K562 (cell line): ENCODE data around the gene USP2. TPM values are rescaled to one million over a fixed set of nuclear protein-coding genes. Genes with fewer than 3 reads are reported as not detected.

Source experiments
- ATAC-seq: fragments of 200-7000 bp; cut with Tn5 transposase; 3 replicates; pipeline ENCODE4 v1.9.1; 2020; ENCODE audit warnings: moderate library complexity
- BruUV-seq: library from RNA; stranded (reverse); fragments of 400-500 nt; replicated peaks from 2 replicates; lab custom pipeline; 2021; lab: Mats Ljungman, UMichigan
- CTCF ChIA-PET: fragments of 300-600 bp; formaldehyde crosslinking; extraction: SDS; loops from one replicate; lab custom pipeline; 2021; ENCODE audit warnings: low intra/inter-chr PET ratio; lab: Yijun Ruan, JAX
- POLR2A ChIA-PET: fragments of 300-600, 350-650 bp; sonication (Branson Sonifier 250); formaldehyde crosslinking; extraction: SDS; loops from one replicate; lab custom pipeline; 2021; ENCODE audit warnings: antibody characterized with exemption, inconsistent platforms; lab: Yijun Ruan, JAX
- DNase-seq, 4 experiments: peaks; one replicate each; pipeline versions ENCODE4 v3.0.0 to v3.0.0-alpha.2; 2011 to 2018; ENCODE audit warnings: low spot score in 3 of 4, mixed read lengths in 3 of 4; ENCODE audit errors: extremely low read depth in 1 of 4
- FAIRE-seq: peaks from 2 replicates; lab custom pipeline; 2011; peaks lifted over from hg19 to GRCh38; lab: Jason Lieb, UNC
- H2AFZ ChIP-seq: 2 replicates; pipeline ENCODE4 v1.6.0; 2011; ENCODE audit warnings: low read depth, low read length, control low read depth, inconsistent platforms
- H3K27ac ChIP-seq: fragments of 200-600 bp; 3 replicates; pipeline ENCODE4 v1.8.0; 2011; ENCODE audit warnings: low read depth, mild to moderate bottlenecking, control low read depth, inconsistent platforms, low read length, moderate library complexity, mixed read lengths; ENCODE audit errors: extremely low read depth
- H3K27me3 ChIP-seq, 2 experiments: fragments of 300-600 bp in 1 of 2; 2 replicates in 1 of 2; 3 replicates in 1 of 2; pipeline versions ENCODE4 v1.6.0 to v1.8.0; 2011; ENCODE audit warnings: inconsistent platforms in 2 of 2, low read length in 2 of 2, mild to moderate bottlenecking in 1 of 2, mixed read lengths in 1 of 2, moderate library complexity in 1 of 2; ENCODE audit not compliant: control insufficient read depth in 2 of 2, insufficient read depth in 2 of 2
- H3K36me3 ChIP-seq: fragments of 300-600 bp; 3 replicates; pipeline ENCODE4 v1.8.0; 2011; ENCODE audit warnings: mild to moderate bottlenecking, low read length, inconsistent platforms; ENCODE audit not compliant: control insufficient read depth, insufficient read depth
- H3K4me1 ChIP-seq, 2 experiments: fragments of 200-600 bp in 1 of 2; replicated peaks in 1 of 2; 2 replicates in 1 of 2; 3 replicates in 1 of 2; pipeline versions ENCODE4 v1.5.1 to v1.8.0; 2011; ENCODE audit warnings: inconsistent platforms in 2 of 2, low read length in 2 of 2, mild to moderate bottlenecking in 1 of 2, mixed read lengths in 1 of 2, moderate library complexity in 1 of 2; ENCODE audit not compliant: control insufficient read depth in 2 of 2, insufficient read depth in 2 of 2
- H3K4me2 ChIP-seq: 2 replicates; pipeline ENCODE4 v1.6.1; 2011; ENCODE audit warnings: low read length, control low read depth, inconsistent platforms, mixed read lengths; ENCODE audit not compliant: insufficient read depth
- H3K4me3 ChIP-seq: fragments of 200-600 bp; sonication (generic), shearing (Covaris generic); 2 replicates; pipeline ENCODE4 v1.5.1; 2016; ENCODE audit warnings: control low read depth, inconsistent platforms
- H3K79me2 ChIP-seq: fragments of 200-600 bp; 3 replicates; pipeline ENCODE4 v1.8.0; 2011; ENCODE audit warnings: low read length, inconsistent platforms; ENCODE audit not compliant: control insufficient read depth, insufficient read depth
- H3K9ac ChIP-seq, 2 experiments: 2 replicates each; pipeline versions ENCODE4 v1.6.0 to v1.6.1; 2011; ENCODE audit warnings: low read depth in 2 of 2, low read length in 2 of 2, control low read depth in 1 of 2, inconsistent platforms in 1 of 2, mild to moderate bottlenecking in 1 of 2, mixed read lengths in 1 of 2; ENCODE audit not compliant: insufficient read depth in 1 of 2
- H3K9me1 ChIP-seq: one replicate; pipeline ENCODE4 v1.6.0; 2011; ENCODE audit warnings: inconsistent platforms, mild to moderate bottlenecking, low read length, moderate library complexity; ENCODE audit not compliant: control insufficient read depth, insufficient read depth
- H3K9me3 ChIP-seq: replicated peaks from 2 replicates; pipeline ENCODE4 v1.5.1; 2011; ENCODE audit warnings: low read depth, low read length, inconsistent platforms; ENCODE audit not compliant: control insufficient read depth, insufficient read depth
- H4K20me1 ChIP-seq: replicated peaks from 2 replicates; pipeline ENCODE4 v1.6.1; 2011; ENCODE audit warnings: low read length, inconsistent platforms, mixed read lengths; ENCODE audit not compliant: control insufficient read depth, insufficient read depth
- ARNT ChIP-seq, 2 experiments: fragments of 450-650 bp; IDR thresholded peaks; 2 replicates each; pipeline ENCODE4 v1.6.1; 2016; ENCODE audit warnings: mild to moderate bottlenecking in 1 of 2
- ATF3 ChIP-seq, 2 experiments: fragments of 450-650 bp in 1 of 2; sonication (generic) in 1 of 2; formaldehyde crosslinking in 1 of 2; IDR thresholded peaks in 1 of 2; conservative IDR thresholded peaks in 1 of 2; 2 replicates each; pipeline versions ENCODE4 v1.6.1 to v1.8.1; 2016 to 2023; ENCODE audit warnings: mild to moderate bottlenecking in 2 of 2, moderate library complexity in 2 of 2, inconsistent platforms in 1 of 2, missing genetic modification reagents in 1 of 2
- E4F1 ChIP-seq: fragments of 250-450 bp; sonication (Bioruptor Pico); IDR thresholded peaks from 2 replicates; pipeline ENCODE4 v1.5.0; 2021; ENCODE audit warnings: mild to moderate bottlenecking, borderline replicate concordance
- SFPQ ChIP-seq: fragments of 200-400 bp; formaldehyde crosslinking; IDR thresholded peaks from 2 replicates; pipeline ENCODE4 v1.6.1; 2017; ENCODE audit warnings: mild to moderate bottlenecking, low read depth, low read length, moderate library complexity
- ZC3H11A ChIP-seq: IDR thresholded peaks from 2 replicates; pipeline ENCODE4 v1.6.1; 2012; ENCODE audit warnings: low read depth, low read length, improper control_type of control experiment
- ZC3H4 ChIP-seq: sonication (generic); formaldehyde crosslinking; IDR thresholded peaks from 2 replicates; pipeline ENCODE4 v1.9.0; 2021; ENCODE audit warnings: missing genetic modification reagents, borderline replicate concordance
- ZNF551 ChIP-seq: fragments of 250-450 bp; sonication (Bioruptor Pico); IDR thresholded peaks from 2 replicates; pipeline ENCODE4 v1.5.0; 2021; ENCODE audit warnings: mild to moderate bottlenecking, moderate library complexity
- ZNF766 ChIP-seq: fragments of 200-800 bp; sonication (Bioruptor generic); conservative IDR thresholded peaks from 2 replicates; pipeline ENCODE4 v1.6.1; 2016; ENCODE audit warnings: missing genetic modification characterization, missing compliant biosample characterization
- WGBS: fragments of 100-300 bp; shearing (Covaris generic); methylation state at CpG from one replicate; pipeline ENCODE4 v1.1.6; 2016; ENCODE audit warnings: low coverage, mixed read lengths; ENCODE audit not compliant: insufficient coverage; ENCODE audit errors: missing lambda C conversion rate; 5-methylcytosine and 5-hydroxymethylcytosine counted together
- in situ Hi-C: fragments of 300-500 bp; cut with MboI; formaldehyde crosslinking; loops from 4 replicates; pipeline ENCODE4 v1.15.0; 2018; ENCODE audit warnings: inconsistent platforms, mixed read lengths
- intact Hi-C: fragments of 100-400 bp; cut with micrococcal nuclease; formaldehyde crosslinking; loops from 2 replicates; pipeline ENCODE4 v1.14.2; 2022
- polyA plus RNA-seq, 8 experiments: library from polyadenylated mRNA; depleted of rRNA in 4 of 8; stranded (reverse) in 5 of 8; unstranded in 3 of 8; fragments of >200 nt; fragmentation: Nextera tagmentation in 2 of 8; fragmentation: Illumina TruSeq in 1 of 8; extraction: Ambion mirVana in 2 of 8; extraction: Trizol in 1 of 8; gene quantifications; 2 replicates each; pipeline versions ENCODE4 v1.2.1 to v1.2.3, GENCODE V29; 2011 to 2014; ENCODE audit warnings: inconsistent platforms in 1 of 8, missing spikeins in 1 of 8
- total RNA-seq, 7 experiments: library from RNA; depleted of rRNA in 6 of 7; stranded (reverse); fragments of >200 nt in 6 of 7; fragmentation: Illumina TruSeq in 2 of 7; extraction: Trizol in 2 of 7; gene quantifications; 2 replicates each; pipeline versions ENCODE4 v1.2.1 to v1.2.3, GENCODE V29; 2011 to 2021; ENCODE audit warnings: low replicate concordance in 1 of 7

USP2 gene
- total and polyA plus RNA-seq, 9 of the 15 experiments (the other 6 are each of a cell fraction or from before 2014, with no cell fraction given): 2.8 to 16.9 (median 3.9) TPM

- TF ChIP-seq ZNF766 (CRISPR knock-in tag): no peak
- TF ChIP-seq ZC3H11A: no peak
- TF ChIP-seq ARNT (IDR thresholded peaks at IDR 0.05): no peak
- TF ChIP-seq ATF3 (IDR thresholded peaks at IDR 0.05): no peak
- no peak for TF ChIP-seq ATF3 (CRISPR knock-in tag; conservative IDR thresholded peaks at IDR 0.05)
- no peak for TF ChIP-seq SFPQ
- no peak for TF ChIP-seq E4F1 (CRISPR knock-in tag)
- TF ChIP-seq ZC3H4 (CRISPR knock-in tag): no peak
- no peak for TF ChIP-seq ZNF551 (CRISPR knock-in tag)
- in situ Hi-C loops: loop anchor here (5.0 kb wide), 1 partner anchor 117 kb away; no protein-coding TSS in a partner anchor
- H3K27me3 ChIP-seq: no peaks in the 10 kb centered on the region
- H3K27ac ChIP-seq: no peak overlapping the region
- H4K20me1 ChIP-seq: no peaks in the 10 kb centered on the region
- ATAC-seq: no peak
- H3K9ac ChIP-seq: no peak overlapping the region
- H3K4me2 ChIP-seq: no peak overlapping the region
- no peak overlapping the region for H3K4me3 ChIP-seq
- BruUV-seq: no TSS peak
- no peak overlapping the region for H2AFZ ChIP-seq
- POLR2A ChIA-PET: interaction anchor here (1.2 kb wide), 1 partner anchor 18 kb away, joined by 9 read pairs; no protein-coding TSS in a partner anchor
- DNase-seq: no peak
- peaks cover 4 to 11% of the 10 kb centered on the region in 2 experiments; a peak in 4 of 5 replicates for H3K4me1 ChIP-seq
- H3K9me3 ChIP-seq: no peaks in the 10 kb centered on the region
- H3K36me3 ChIP-seq: peaks cover 44% of the 10 kb centered on the region
- WGBS: 54% methylated on average over 9 of the region's 9 CpGs
- no peaks in the 10 kb centered on the region for H3K9me1 ChIP-seq
- no peak for FAIRE-seq
- intact Hi-C loops: loop anchor here (10.0 kb wide), 1 partner anchor 860 kb away; the partner anchor contains the start of gene OAF
- H3K79me2 ChIP-seq: no peaks in the 10 kb centered on the region
- CTCF ChIA-PET: interaction anchor here (0.5 to 4.1 kb wide), 7 partner anchors 13 to 179 kb away, joined by 3 to 51 read pairs (median 5); partner anchors contain the start of gene USP2
Measured at GRCh38 chr11:119355091-119355843, 26.2 kb downstream of the USP2 start.
